Spleen (tissue), 7 donors: Measurements from ENCODE around the gene DOCK2.

Source experiments
- CTCF ChIP-seq, 11 experiments: fragments of 200-600 bp in 7 of 11; fragments of 450-650 bp in 4 of 11; sonication (generic) in 4 of 11; IDR thresholded peaks in 8 of 11; conservative IDR thresholded peaks in 3 of 11; 1 replicate in 7 of 11; 2 replicates in 4 of 11; pipeline versions ENCODE4 v1.4.0 to v1.8.0; 2016 to 2021; ENCODE audit warnings: antibody characterized with exemption in 11 of 11, inconsistent platforms in 4 of 11, mild to moderate bottlenecking in 1 of 11
- POLR2A ChIP-seq, 3 donors: fragments of 450-650 bp; IDR thresholded peaks; one replicate each; pipeline ENCODE4 v1.5.1; 2017; ENCODE audit warnings: antibody characterized with exemption in 3 of 3, mild to moderate bottlenecking in 1 of 3
- POLR2AphosphoS5 ChIP-seq, 3 donors: sonication (generic); formaldehyde crosslinking; IDR thresholded peaks; one replicate each; pipeline ENCODE4 v1.5.1; 2017; ENCODE audit warnings: antibody characterized with exemption in 3 of 3
- donor health status: DM: no; HTN: no; CAD: no; lungs with moderate emphysema.
- donor health status: DM: no; HTN: no; CAD: no.
- donor health status: DM: no; HTN: no; CAD: no.

DNA sequence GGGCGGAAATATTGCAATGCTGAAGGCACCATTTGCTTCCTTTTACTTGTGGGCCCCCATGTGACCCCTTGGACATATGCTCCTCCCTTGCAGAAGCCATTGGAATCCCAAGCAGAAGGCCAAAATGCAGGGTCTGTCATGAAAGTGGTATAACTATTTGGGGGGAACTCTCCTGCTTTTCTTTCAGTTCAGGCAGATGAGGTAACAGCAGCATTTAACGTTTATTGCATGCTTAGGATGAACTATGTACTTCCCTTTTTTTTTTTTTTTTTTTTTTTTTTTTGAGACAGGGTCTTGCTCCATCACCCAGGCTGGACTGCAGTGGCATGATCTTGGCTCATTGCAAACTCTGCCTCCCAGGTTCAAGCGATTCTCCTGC lies 476.4 kb downstream of the DOCK2 start:
- TF ChIP-seq CTCF (IDR thresholded peaks at IDR 0.05 in 8 of 11, conservative IDR thresholded peaks at IDR 0.05 in 3 of 11) = no peak
- TF ChIP-seq POLR2A (IDR thresholded peaks at IDR 0.05) = no peak
- no peak for TF ChIP-seq POLR2AphosphoS5 (IDR thresholded peaks at IDR 0.05)
